Erythroblast (primary cell): ENCODE results near the gene BOD1.

Source experiments
- DNase-seq, 2 experiments: peaks; one replicate each; lab custom pipeline; 2025; lab: John Stamatoyannopoulos, UW
- GATA1 ChIP-seq: IDR thresholded peaks from 2 replicates; pipeline ENCODE4 v1.6.1; 2011; ENCODE audit warnings: low read depth, mild to moderate bottlenecking, control low read depth, low read length, moderate library complexity
- POLR2A ChIP-seq: IDR thresholded peaks from 2 replicates; pipeline ENCODE4 v1.6.1; 2011; ENCODE audit warnings: mild to moderate bottlenecking, low read length

Gene BOD1

GRCh38 chr5:173616577-173617118, at the start of gene BOD1:
Gene BOD1 (minus strand): TSS chr5:173616650. CDS start chr5:173616436, 214 bp downstream.
- peak; percentile 97 for DNase-seq
- TF ChIP-seq POLR2A (no peak), GATA1 (no peak)

GRCh38 chr5:173665326-173665725, 48.9 kb upstream of the BOD1 start:
- no peak for DNase-seq
- TF ChIP-seq GATA1 (no peak), POLR2A (no peak)

- no peak for DNase-seq
- TF ChIP-seq POLR2A (no peak), GATA1 (no peak)
Measured at GRCh38 chr5:173664154-173664526, 47.7 kb upstream of the BOD1 start.

- no peak for TF ChIP-seq GATA1
- no peak for TF ChIP-seq POLR2A
- no peak for DNase-seq
Measured at GRCh38 chr5:173663352-173664153, 47.1 kb upstream of the BOD1 start.

GRCh38 chr5:173662581-173663351, 46.3 kb upstream of the BOD1 start:
- DNase-seq, result no peak
- TF ChIP-seq GATA1 (no peak), POLR2A (no peak)

- no peak for DNase-seq
- TF ChIP-seq POLR2A, result no peak
Measured at GRCh38 chr5:173660481-173661280, 44.2 kb upstream of the BOD1 start.

GRCh38 chr5:173659423-173659822, 43.0 kb upstream of the BOD1 start:
- DNase-seq, result no peak
- TF ChIP-seq GATA1, result no peak
- no peak for TF ChIP-seq POLR2A

GRCh38 chr5:173657741-173658356, 41.4 kb upstream of the BOD1 start:
- TF ChIP-seq POLR2A, result no peak
- TF ChIP-seq GATA1, result no peak
- no peak for DNase-seq

GRCh38 chr5:173655196-173655797, 38.8 kb upstream of the BOD1 start:
- TF ChIP-seq GATA1 (no peak), POLR2A (no peak)
- no peak for DNase-seq

- no peak for DNase-seq
- no peak for TF ChIP-seq POLR2A
- TF ChIP-seq GATA1, result no peak
Measured at GRCh38 chr5:173653822-173654523, 37.5 kb upstream of the BOD1 start.

- TF ChIP-seq GATA1 (no peak), POLR2A (no peak)
- DNase-seq, result no peak
Measured at GRCh38 chr5:173648308-173648866, 31.9 kb upstream of the BOD1 start.

- TF ChIP-seq GATA1, result no peak
- no peak for TF ChIP-seq POLR2A
- no peak for DNase-seq
Measured at GRCh38 chr5:173646692-173647091, 30.2 kb upstream of the BOD1 start.
